Fibroblast of mammary gland (primary cell): ENCODE measurements around the gene THEM4.
"Not testable (repeated sequence)": the region's sequence is repeated elsewhere in the genome, so short reads cannot be mapped to it uniquely, and the experiment has no call there.

Source experiments
- DNase-seq: peaks from one replicate; pipeline ENCODE4 v3.0.0-alpha.2; 2010; ENCODE audit warnings: low read depth
- H3K4me3 ChIP-seq: 2 replicates; pipeline ENCODE4 v1.5.1; 2011; ENCODE audit warnings: low read depth, mild to moderate bottlenecking, low read length, moderate library complexity; ENCODE audit not compliant: control insufficient read depth
- TF ChIP-seq, protein P1 (sequence below): conservative IDR thresholded peaks from 2 replicates; pipeline ENCODE4 v1.5.1; 2011; ENCODE audit warnings: low read depth, low read length, inconsistent platforms; ENCODE audit not compliant: control insufficient read depth, insufficient read depth

The THEM4 gene

DNA sequence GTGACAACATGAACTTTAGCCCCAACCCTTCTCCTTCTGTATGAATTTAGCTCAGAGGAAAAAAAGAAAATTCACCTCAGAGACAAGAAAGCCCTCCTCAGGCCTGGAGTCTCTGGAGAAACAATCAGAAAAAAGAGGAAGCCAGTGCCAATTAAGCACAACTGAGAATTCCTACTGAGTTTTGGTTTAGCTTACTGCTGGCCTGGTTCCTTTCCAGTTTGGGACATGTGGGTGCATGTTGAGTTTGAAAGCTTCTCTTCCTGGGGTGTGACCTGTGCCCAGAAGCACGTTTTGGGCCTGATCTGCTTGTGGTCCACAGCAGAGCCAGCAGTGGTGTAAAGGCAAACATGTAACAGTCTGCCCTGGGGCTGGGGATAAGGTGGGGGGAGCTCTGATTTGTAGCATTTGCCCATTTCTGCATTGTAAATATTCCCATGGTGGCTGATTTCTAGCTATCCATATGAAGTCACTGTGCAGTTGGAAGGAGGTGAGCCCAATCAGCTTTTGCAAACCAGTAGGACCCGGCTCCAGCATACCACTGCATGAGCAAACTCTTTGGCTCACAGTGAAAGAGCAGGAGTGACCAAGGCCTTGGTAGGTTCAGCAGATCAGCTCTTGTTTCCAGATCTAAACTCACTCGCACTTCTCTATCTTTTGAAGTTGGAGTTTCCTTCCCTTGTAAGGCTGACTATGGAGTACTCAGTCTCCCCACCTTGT is 51.1 kb downstream of the THEM4 start:
- no peak for DNase-seq
- H3K4me3 ChIP-seq: no peak overlapping the region
- TF ChIP-seq, protein P1, sequence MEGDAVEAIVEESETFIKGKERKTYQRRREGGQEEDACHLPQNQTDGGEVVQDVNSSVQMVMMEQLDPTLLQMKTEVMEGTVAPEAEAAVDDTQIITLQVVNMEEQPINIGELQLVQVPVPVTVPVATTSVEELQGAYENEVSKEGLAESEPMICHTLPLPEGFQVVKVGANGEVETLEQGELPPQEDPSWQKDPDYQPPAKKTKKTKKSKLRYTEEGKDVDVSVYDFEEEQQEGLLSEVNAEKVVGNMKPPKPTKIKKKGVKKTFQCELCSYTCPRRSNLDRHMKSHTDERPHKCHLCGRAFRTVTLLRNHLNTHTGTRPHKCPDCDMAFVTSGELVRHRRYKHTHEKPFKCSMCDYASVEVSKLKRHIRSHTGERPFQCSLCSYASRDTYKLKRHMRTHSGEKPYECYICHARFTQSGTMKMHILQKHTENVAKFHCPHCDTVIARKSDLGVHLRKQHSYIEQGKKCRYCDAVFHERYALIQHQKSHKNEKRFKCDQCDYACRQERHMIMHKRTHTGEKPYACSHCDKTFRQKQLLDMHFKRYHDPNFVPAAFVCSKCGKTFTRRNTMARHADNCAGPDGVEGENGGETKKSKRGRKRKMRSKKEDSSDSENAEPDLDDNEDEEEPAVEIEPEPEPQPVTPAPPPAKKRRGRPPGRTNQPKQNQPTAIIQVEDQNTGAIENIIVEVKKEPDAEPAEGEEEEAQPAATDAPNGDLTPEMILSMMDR: no peak

DNA sequence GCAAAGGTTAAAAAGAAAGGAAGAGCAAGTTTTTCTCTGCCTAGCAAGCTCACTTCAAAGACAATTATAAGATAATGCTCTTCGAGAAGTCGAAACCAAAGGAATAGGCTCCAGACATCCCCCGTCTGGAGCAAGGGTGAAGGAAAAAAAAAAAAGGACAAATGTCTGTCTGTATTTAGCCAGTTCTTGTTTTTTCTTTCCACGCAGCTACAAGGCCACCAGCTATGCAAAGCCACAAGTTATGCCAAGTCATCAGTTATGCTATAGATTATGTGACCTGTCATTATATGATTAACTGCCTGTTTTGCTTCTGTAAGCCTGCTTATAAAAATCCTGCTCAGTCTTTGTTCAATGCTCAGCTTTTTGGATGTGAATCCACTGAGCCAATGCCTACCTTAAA is 53.4 kb downstream of the THEM4 start:
- TF ChIP-seq, protein P1: no peak
- no peak overlapping the region for H3K4me3 ChIP-seq
- no peak for DNase-seq

DNA sequence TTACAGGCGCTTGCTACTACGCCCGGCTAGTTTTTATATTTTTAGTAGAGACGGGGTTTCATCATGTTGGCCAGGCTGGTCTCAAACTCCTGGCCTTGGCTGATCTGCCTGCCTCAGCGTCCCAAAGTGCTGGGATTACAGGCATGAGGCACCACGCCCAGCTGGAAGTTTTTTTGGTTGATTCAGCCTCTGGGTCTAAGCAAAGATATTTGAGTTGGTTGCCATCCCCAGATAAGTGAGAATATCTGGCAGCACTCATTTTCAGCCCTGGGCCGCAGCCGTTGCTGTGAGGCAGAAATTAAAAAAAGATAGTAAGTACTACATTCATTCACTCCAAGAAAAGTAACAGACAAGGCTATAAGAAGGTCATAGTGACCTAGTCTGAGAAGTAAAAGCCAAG is 53.8 kb downstream of the THEM4 start:
- not testable (repeated sequence) for DNase-seq, H3K4me3 ChIP-seq

GRCh38 chr1:151854658-151855057 is 54.7 kb downstream of the THEM4 start:
- TF ChIP-seq, protein P1: no peak
- H3K4me3 ChIP-seq: no peak overlapping the region
- no peak for DNase-seq

GRCh38 chr1:151853411-151853943 is 55.8 kb downstream of the THEM4 start, which contains the start of gene THEM5:
THEM5 (minus strand) TSS chr1:151853712; CDS start chr1:151853565, 147 bp downstream.
- TF ChIP-seq, protein P1: no peak
- DNase-seq: no peak
- H3K4me3 ChIP-seq: no peak within 1 kb of the TSS

DNA sequence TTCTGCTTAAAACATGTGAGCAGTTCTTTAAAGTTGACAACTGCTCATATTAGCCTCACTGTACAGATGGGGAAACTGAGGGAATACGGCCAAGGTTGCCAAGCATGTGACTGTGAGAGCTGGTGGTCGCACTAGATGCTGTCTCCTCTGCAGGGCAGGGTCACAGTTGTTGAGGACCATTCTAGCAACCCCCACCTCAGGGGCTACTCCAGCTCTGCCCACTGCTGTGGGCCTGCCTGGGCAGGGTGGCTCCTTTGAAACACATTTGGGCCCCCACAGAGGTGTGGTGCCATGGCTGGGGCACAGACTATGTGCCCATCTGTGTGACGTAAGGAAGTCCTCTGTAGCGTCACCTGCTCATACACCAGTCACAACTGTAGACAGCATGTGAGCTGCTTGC is 56.6 kb downstream of the THEM4 start:
- DNase-seq: no peak
- TF ChIP-seq, protein P1: no peak
- H3K4me3 ChIP-seq: no peak overlapping the region

GRCh38 chr1:151851886-151852285 is 57.4 kb downstream of the THEM4 start:
- TF ChIP-seq, protein P1: no peak
- no peak overlapping the region for H3K4me3 ChIP-seq
- no peak for DNase-seq
